CD14-positive monocyte (primary cell): ENCODE data around the gene STK32B. TPM values are rescaled to one million over a fixed set of nuclear protein-coding genes. Genes with fewer than 3 reads are reported as not detected.

Experiments used
- DNase-seq, 3 donors: peaks; one replicate each; pipeline ENCODE4 v3.0.0-alpha.2; 2011 to 2022
- H2AFZ ChIP-seq: 2 replicates; pipeline ENCODE4 v1.6.0; 2012; ENCODE audit warnings: mild to moderate bottlenecking, low read depth, low read length, inconsistent platforms; ENCODE audit not compliant: insufficient read depth, poor library complexity, severe bottlenecking
- H3K27ac ChIP-seq, 2 donors: 1 replicate in 1 of 2; 2 replicates in 1 of 2; pipeline ENCODE4 v1.5.1; 2012 to 2013; ENCODE audit warnings: low read length in 2 of 2, control low read depth in 1 of 2, inconsistent platforms in 1 of 2, low read depth in 1 of 2, mild to moderate bottlenecking in 1 of 2
- H3K27me3 ChIP-seq, 2 donors: one replicate each; pipeline versions ENCODE4 v1.6.0 to v1.6.1; 2011 to 2013; ENCODE audit warnings: low read length in 2 of 2; ENCODE audit not compliant: control insufficient read depth in 2 of 2, insufficient read depth in 2 of 2
- H3K36me3 ChIP-seq, 2 donors: replicated peaks in 1 of 2; 1 replicate in 1 of 2; 2 replicates in 1 of 2; pipeline versions ENCODE4 v1.5.1 to v1.6.1; 2012 to 2013; ENCODE audit warnings: low read length in 2 of 2, control low read depth in 1 of 2, inconsistent platforms in 1 of 2, mild to moderate bottlenecking in 1 of 2; ENCODE audit not compliant: insufficient read depth in 2 of 2, control insufficient read depth in 1 of 2
- H3K4me1 ChIP-seq, 2 donors: 1 replicate in 1 of 2; 2 replicates in 1 of 2; pipeline versions ENCODE4 v1.5.1 to v1.6.1; 2012 to 2013; ENCODE audit warnings: low read length in 2 of 2, control low read depth in 1 of 2, inconsistent platforms in 1 of 2, mild to moderate bottlenecking in 1 of 2, moderate library complexity in 1 of 2; ENCODE audit not compliant: insufficient read depth in 2 of 2, control insufficient read depth in 1 of 2
- H3K4me2 ChIP-seq: replicated peaks from 2 replicates; pipeline ENCODE3; 2012; ENCODE audit warnings: low read length, moderate library complexity, mild to moderate bottlenecking; ENCODE audit not compliant: poor library complexity, severe bottlenecking; ENCODE audit errors: extremely low read depth
- H3K4me3 ChIP-seq, 3 experiments: fragments of 200-600 bp in 1 of 3; sonication (generic) in 1 of 3; replicated peaks in 1 of 3; 1 replicate in 2 of 3; 2 replicates in 1 of 3; pipeline ENCODE4 v1.5.1; 2011 to 2013; ENCODE audit warnings: low read length in 3 of 3, mild to moderate bottlenecking in 3 of 3, control low read depth in 2 of 3, low read depth in 2 of 3, inconsistent platforms in 1 of 3, moderate library complexity in 1 of 3
- H3K79me2 ChIP-seq: 2 replicates; pipeline ENCODE4 v1.6.0; 2012; ENCODE audit warnings: mild to moderate bottlenecking, control low read depth, inconsistent platforms, low read length, moderate library complexity; ENCODE audit not compliant: insufficient read depth
- H3K9ac ChIP-seq: 2 replicates; pipeline ENCODE4 v1.6.0; 2017; ENCODE audit warnings: low read length, mild to moderate bottlenecking; ENCODE audit not compliant: insufficient read depth, poor library complexity, severe bottlenecking
- H3K9me3 ChIP-seq, 2 donors: replicated peaks in 1 of 2; 1 replicate in 1 of 2; 2 replicates in 1 of 2; pipeline versions ENCODE4 v1.5.1 to v1.6.1; 2012 to 2013; ENCODE audit warnings: low read length in 2 of 2, control low read depth in 1 of 2; ENCODE audit not compliant: control insufficient read depth in 1 of 2, insufficient read depth in 1 of 2
- H4K20me1 ChIP-seq: 2 replicates; pipeline ENCODE4 v1.6.0; 2012; ENCODE audit warnings: mild to moderate bottlenecking, low read length, control low read depth, moderate library complexity; ENCODE audit not compliant: insufficient read depth
- H3K27ac Mint-ChIP-seq, 7 donors: one replicate each; pipeline ENCODE4 v1.8.0; 2020; ENCODE audit warnings: mild to moderate bottlenecking in 7 of 7, mixed read lengths in 7 of 7, moderate library complexity in 6 of 7, inconsistent platforms in 2 of 7
- H3K27me3 Mint-ChIP-seq, 3 donors: one replicate each; pipeline ENCODE4 v1.8.0; 2021 to 2022; ENCODE audit warnings: low read depth in 3 of 3, mild to moderate bottlenecking in 3 of 3, mixed read lengths in 3 of 3, moderate library complexity in 3 of 3, inconsistent platforms in 1 of 3
- H3K36me3 Mint-ChIP-seq, 2 donors: one replicate each; pipeline ENCODE4 v1.8.0; 2020; ENCODE audit warnings: mixed read lengths in 2 of 2, inconsistent platforms in 1 of 2, mild to moderate bottlenecking in 1 of 2
- H3K4me1 Mint-ChIP-seq: one replicate; pipeline ENCODE4 v1.8.0; 2020; ENCODE audit warnings: mild to moderate bottlenecking, mixed read lengths
- H3K4me3 Mint-ChIP-seq, 2 donors: one replicate each; pipeline ENCODE4 v1.8.0; 2020; ENCODE audit warnings: mild to moderate bottlenecking in 2 of 2, mixed read lengths in 2 of 2, moderate library complexity in 1 of 2
- H3K9me3 Mint-ChIP-seq, 7 donors: one replicate each; pipeline ENCODE4 v1.8.0; 2020 to 2022; ENCODE audit warnings: mixed read lengths in 7 of 7, mild to moderate bottlenecking in 6 of 7, moderate library complexity in 6 of 7, inconsistent platforms in 2 of 7
- CTCF ChIP-seq: fragments of 200-600 bp; IDR thresholded peaks from one replicate; pipeline ENCODE4 v1.8.0; 2022; ENCODE audit warnings: antibody characterized with exemption, mild to moderate bottlenecking
- WGBS: methylation state at CpG from one replicate; pipeline ENCODE4 v1.1.5; 2013; ENCODE audit warnings: missing lambda C conversion rate; ENCODE audit not compliant: insufficient coverage; 5-methylcytosine and 5-hydroxymethylcytosine counted together
- intact Hi-C, 2 donors: fragments of 100-400 bp; cut with micrococcal nuclease; formaldehyde crosslinking; loops; one replicate each; pipeline versions ENCODE4 v1.15.0 to v1.15.1; 2023
- polyA plus RNA-seq, 3 donors: library from polyadenylated mRNA; depleted of rRNA in 1 of 3; unstranded in 2 of 3; stranded (reverse) in 1 of 3; fragments of 300-500 nt in 2 of 3; fragments of >200 nt in 1 of 3; fragmentation: Illumina TruSeq in 2 of 3; gene quantifications; 1 replicate in 2 of 3; 2 replicates in 1 of 3; pipeline ENCODE4 v1.2.3, GENCODE V29; 2012 to 2021

Gene STK32B
- polyA plus RNA-seq, 3 donors, result 0.61 to 1.7 (median 0.75) TPM

GRCh38 chr4:5543681-5544080 lies 492.4 kb downstream of the STK32B start:
- Histone ChIP-seq H3K9me3 (peaks cover 4 to 17% of the 10 kb centered on the region in 2 donors), H3K9ac (no peak overlapping the region), H3K4me1 (no peaks in the 10 kb centered on the region), H3K4me3 (no peak overlapping the region), H3K27me3 (no peaks in the 10 kb centered on the region), H3K27ac (no peak overlapping the region), H4K20me1 (no peaks in the 10 kb centered on the region), H3K4me2 (no peak overlapping the region), H3K79me2 (no peaks in the 10 kb centered on the region), H2AFZ (no peak overlapping the region), H3K36me3 (no peaks in the 10 kb centered on the region)
- DNase-seq, result no peak
- Mint-ChIP-seq H3K4me1 (no peaks in the 10 kb centered on the region), H3K9me3 (peaks cover 0 to 15% (median 3%) of the 10 kb centered on the region in 7 donors), H3K27ac (no peak overlapping the region), H3K27me3 (peaks cover 0 to 1% (median 1%) of the 10 kb centered on the region in 3 donors), H3K36me3 (no peaks in the 10 kb centered on the region), H3K4me3 (no peak overlapping the region)
- WGBS, result 94% methylated on average over 4 of the region's 8 CpGs
- no peak for TF ChIP-seq CTCF
- intact Hi-C loops, result no loop called here

GRCh38 chr4:5544762-5545161 lies 493.5 kb downstream of the STK32B start:
- no peak overlapping the region for H3K4me2 ChIP-seq
- no peak overlapping the region for H3K27ac ChIP-seq
- H3K4me1 ChIP-seq, result no peaks in the 10 kb centered on the region
- H3K27me3 ChIP-seq, result no peaks in the 10 kb centered on the region
- H3K79me2 ChIP-seq, result no peaks in the 10 kb centered on the region
- H3K27me3 Mint-ChIP-seq, result peaks cover 0 to 1% (median 1%) of the 10 kb centered on the region in 3 donors
- intact Hi-C loops, result no loop called here
- H3K36me3 Mint-ChIP-seq, result no peaks in the 10 kb centered on the region
- 66% methylated on average over 3 of the region's 5 CpGs for WGBS
- H3K4me3 Mint-ChIP-seq, result no peak overlapping the region
- no peaks in the 10 kb centered on the region for H3K36me3 ChIP-seq
- no peaks in the 10 kb centered on the region for H4K20me1 ChIP-seq
- peaks cover 4 to 20% of the 10 kb centered on the region in 2 donors for H3K9me3 ChIP-seq
- no peak for DNase-seq
- TF ChIP-seq CTCF, result no peak
- peaks cover 2 to 20% (median 6%) of the 10 kb centered on the region in 7 donors for H3K9me3 Mint-ChIP-seq
- H3K9ac ChIP-seq, result no peak overlapping the region
- H3K4me3 ChIP-seq, result no peak overlapping the region
- no peak overlapping the region for H3K27ac Mint-ChIP-seq
- H3K4me1 Mint-ChIP-seq, result no peaks in the 10 kb centered on the region
- no peak overlapping the region for H2AFZ ChIP-seq
